ENCODE measurements around the gene ATP2A1. TPM values are rescaled to one million over a fixed set of nuclear protein-coding genes. Genes with fewer than 3 reads are reported as not detected.

The ATP2A1 gene
- total and polyA plus RNA-seq, 2 of the 8 experiments (the other 6 are each of a cell fraction or from before 2014, with no cell fraction given) = 1.7 to 2.4 TPM

DNA sequence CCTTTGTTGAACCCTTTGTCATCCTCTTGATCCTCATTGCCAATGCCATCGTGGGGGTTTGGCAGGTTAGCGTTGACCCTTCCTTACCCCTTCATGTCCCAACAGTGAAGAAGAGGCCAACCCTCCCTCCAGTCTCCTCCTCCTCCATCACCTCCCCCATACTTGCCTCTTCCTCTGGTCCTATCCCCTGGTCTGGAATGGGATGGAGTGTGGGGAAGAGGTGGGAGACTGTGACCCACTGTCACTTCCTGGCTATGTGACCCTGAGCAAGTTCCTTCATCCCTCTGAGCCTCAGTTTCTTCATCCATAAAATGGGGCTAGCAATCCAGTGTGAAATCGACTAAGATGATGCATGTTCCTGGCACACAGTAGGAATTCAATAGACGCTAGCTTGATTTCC lies 2.7 kb downstream of the ATP2A1 start:
- Histone ChIP-seq H3K4me2 (ENCODE audit: insufficient read depth in 1 of 2, low read depth in 2 of 2, low read length in 2 of 2) (peak overlapping the region; percentile 78 to 84), H3K56ac (replicated peaks; ENCODE audit: insufficient read length, low read depth, low read length) (no peak overlapping the region), H3K79me1 (ENCODE audit: low read depth, low read length) (no peaks in the 10 kb centered on the region; the same call in none of the 2 replicates), H2BK5ac (ENCODE audit: low read depth, low read length) (peak overlapping the region; percentile 71; the same call in 1 of the 2 replicates), H3K27ac (ENCODE audit: low read depth, low read length) (no peak overlapping the region), H4K8ac (ENCODE audit: extremely low read depth, insufficient read depth, low read length) (no peak overlapping the region), H2AFZ (ENCODE audit: low read length) (no peak overlapping the region), H3K4me3 (ENCODE audit: extremely low read depth in 1 of 4, insufficient read depth in 2 of 4, low read depth in 3 of 4, low read length in 4 of 4) (peak overlapping the region in 3 of 4 experiments; percentile 30 to 71 (median 38); a peak in 5 of 8 replicates), H3K36me3 (ENCODE audit: control insufficient read depth in 2 of 4, insufficient read depth in 4 of 4, low read length in 3 of 4) (no peaks in the 10 kb centered on the region), H3K79me2 (ENCODE audit: control insufficient read depth in 1 of 2, insufficient read depth in 2 of 2, low read length in 2 of 2) (no peaks in the 10 kb centered on the region), H3K9ac (replicated peaks in 1 of 4; ENCODE audit: extremely low read depth in 1 of 4, low read depth in 3 of 4, low read length in 3 of 4) (no peak overlapping the region), H3K4ac (replicated peaks; ENCODE audit: insufficient read length, low read depth, low read length) (no peak overlapping the region), H3K4me1 (replicated peaks in 1 of 4; ENCODE audit: control insufficient read depth in 3 of 4, insufficient read depth in 4 of 4, low read length in 3 of 4) (peaks cover 0 to 41% (median 30%) of the 10 kb centered on the region in 4 experiments; a peak in 6 of 7 replicates), H3K9me3 (ENCODE audit: insufficient read depth in 2 of 2, low read depth in 1 of 2, low read length in 1 of 2) (no peaks in the 10 kb centered on the region), H3K27me3 (replicated peaks in 1 of 4; ENCODE audit: control insufficient read depth in 3 of 4, extremely low read depth in 1 of 4, insufficient read depth in 3 of 4, low read length in 3 of 4) (peaks cover 0 to 8% (median 7%) of the 10 kb centered on the region in 4 experiments; a peak in 2 of 7 replicates), H4K91ac (replicated peaks; ENCODE audit: insufficient read length, low read length) (peak overlapping the region; percentile 0), H4K5ac (ENCODE audit: insufficient read length, low read depth, low read length) (no peak overlapping the region), H3K14ac (ENCODE audit: insufficient read length) (no peak overlapping the region), H4K20me1 (replicated peaks in 1 of 2; ENCODE audit: control insufficient read depth in 1 of 2, insufficient read depth in 2 of 2, low read length in 2 of 2) (peaks cover 0 to 2% of the 10 kb centered on the region in 2 experiments), H2BK20ac (ENCODE audit: low read length) (peak overlapping the region; percentile 88; the same call in 1 of the 2 replicates), H2BK15ac (ENCODE audit: low read length) (peak overlapping the region; percentile 93; the same call in 1 of the 2 replicates), H3K23me2 (ENCODE audit: low read depth, low read length) (peaks cover 13% of the 10 kb centered on the region), H2AK5ac (ENCODE audit: low read depth, low read length) (peak overlapping the region; percentile 5; the same call in 1 of the 2 replicates), H3K18ac (ENCODE audit: extremely low read depth, low read length) (0 out of 2 replicates have a peak overlapping the region, but pooled peaks have one; percentile 78), H2BK12ac (ENCODE audit: low read depth, low read length) (peak overlapping the region; percentile 98; the same call in 1 of the 2 replicates), H3K23ac (ENCODE audit: insufficient read length) (no peak overlapping the region), H2BK120ac (replicated peaks; ENCODE audit: low read depth, low read length) (no peak overlapping the region)
- DNase-seq (ENCODE audit: low read depth in 1 of 2, low spot score in 2 of 2) = no peak
- 77% methylated on average over 4 of the region's 4 CpGs; no CpG with 5 or more reads in 1 of the 2 experiments for WGBS, 2 experiments (ENCODE audit: extremely low coverage in 1 of 2, insufficient coverage in 1 of 2, insufficient read length in 1 of 2, insufficient replicate concordance in 2 of 2, low coverage in 1 of 2, low lambda C conversion rate in 2 of 2, missing lambda C conversion rate in 1 of 2)
- no peak for FAIRE-seq
- TF ChIP-seq BRCA1 (IDR thresholded peaks at IDR 0.05; ENCODE audit: low read depth, low read length) (no peak), KDM1A (IDR thresholded peaks at IDR 0.05; ENCODE audit: borderline replicate concordance, low read length) (peak; percentile 74; the same call in 1 of the 2 replicates)
- POLR2A ChIA-PET (ENCODE audit: partially characterized antibody) = interaction anchor here (1.1 to 13.3 kb wide), 11 partner anchors 8 to 70 kb away, joined by 3 to 164 read pairs (median 6); partner anchors contain the start of genes ATXN2L, NFATC2IP, SH2B1 and TUFM
- CTCF ChIA-PET (ENCODE audit: partially characterized antibody) = interaction anchor here (1.2 to 2.7 kb wide), 2 partner anchors 33 to 63 kb away, joined by 3 to 18 read pairs; no protein-coding TSS in a partner anchor

All from H1 (cell line).